ENCODE data around the gene ELN. TPM values are rescaled to one million over a fixed set of nuclear protein-coding genes. Genes with fewer than 3 reads are reported as not detected.
"Not testable (repeated sequence)": the region's sequence is repeated elsewhere in the genome, so short reads cannot be mapped to it uniquely, and the experiment has no call there.

ELN gene
- total RNA-seq, 1 experiment from 2014 or later = 100 TPM

GRCh38 chr7:74038194-74038961 is 10.4 kb downstream of the ELN start:
- H3K9me3 ChIP-seq (replicated peaks) = no peaks in the 10 kb centered on the region
- no peak for DNase-seq
- peaks cover 46% of the 10 kb centered on the region for H3K4me1 ChIP-seq
- H3K4me3 ChIP-seq = no peak overlapping the region
- H3K27ac ChIP-seq = peak overlapping the region; percentile 77
- no peaks in the 10 kb centered on the region for H3K27me3 ChIP-seq
- H3K36me3 ChIP-seq = 0 out of 2 replicates have a peak, but pooled peaks cover 3% of the 10 kb centered on the region

GRCh38 chr7:74039337-74039736 is 11.4 kb downstream of the ELN start:
- Histone ChIP-seq H3K4me1 (peaks cover 52% of the 10 kb centered on the region), H3K36me3 (0 out of 2 replicates have a peak, but pooled peaks cover 3% of the 10 kb centered on the region), H3K4me3 (no peak overlapping the region), H3K9me3 (replicated peaks) (no peaks in the 10 kb centered on the region), H3K27ac (peak overlapping the region; percentile 77), H3K27me3 (no peaks in the 10 kb centered on the region)
- peak; percentile 94 to 95 for DNase-seq

GRCh38 chr7:74040101-74040790 is 12.3 kb downstream of the ELN start:
- Histone ChIP-seq H3K36me3 (0 out of 2 replicates have a peak, but pooled peaks cover 3% of the 10 kb centered on the region), H3K27me3 (no peaks in the 10 kb centered on the region), H3K9me3 (replicated peaks) (no peaks in the 10 kb centered on the region), H3K4me1 (peaks cover 58% of the 10 kb centered on the region), H3K4me3 (no peak overlapping the region), H3K27ac (peak overlapping the region; percentile 77)
- DNase-seq = no peak

- Histone ChIP-seq H3K27me3 (no peaks in the 10 kb centered on the region), H3K4me1 (peaks cover 62% of the 10 kb centered on the region), H3K27ac (no peak overlapping the region)
Observed at GRCh38 chr7:74040791-74041520, 13.0 kb downstream of the ELN start.

GRCh38 chr7:74042746-74043522 is 15.0 kb downstream of the ELN start:
- H3K27ac ChIP-seq = peak overlapping the region; percentile 64; the same call in 1 of the 2 replicates
- H3K4me1 ChIP-seq = peaks cover 55% of the 10 kb centered on the region
- no peaks in the 10 kb centered on the region for H3K9me3 ChIP-seq (replicated peaks)
- H3K27me3 ChIP-seq = no peaks in the 10 kb centered on the region
- H3K4me3 ChIP-seq = no peak overlapping the region
- H3K36me3 ChIP-seq = peaks cover 5% of the 10 kb centered on the region; the same call in 1 of the 2 replicates
- no peak for DNase-seq

More at GRCh38 chr7:74040791-74041520, 13.0 kb downstream of the ELN start:
- H3K4me3 ChIP-seq = no peak overlapping the region
- DNase-seq = no peak
- 0 out of 2 replicates have a peak, but pooled peaks cover 3% of the 10 kb centered on the region for H3K36me3 ChIP-seq
- no peaks in the 10 kb centered on the region for H3K9me3 ChIP-seq (replicated peaks)

- peaks cover 7% of the 10 kb centered on the region for H3K36me3 ChIP-seq
- peaks cover 49% of the 10 kb centered on the region for H3K4me1 ChIP-seq
- no peaks in the 10 kb centered on the region for H3K9me3 ChIP-seq (replicated peaks)
- DNase-seq = no peak
- no peak overlapping the region for H3K4me3 ChIP-seq
- H3K27me3 ChIP-seq = no peaks in the 10 kb centered on the region
- H3K27ac ChIP-seq = peak overlapping the region; percentile 64; the same call in 1 of the 2 replicates
Observed at GRCh38 chr7:74043523-74043951, 15.6 kb downstream of the ELN start.

- Histone ChIP-seq H3K27me3 (no peaks in the 10 kb centered on the region), H3K36me3 (peaks cover 17% of the 10 kb centered on the region), H3K4me1 (peaks cover 38% of the 10 kb centered on the region), H3K4me3 (no peak overlapping the region), H3K9me3 (replicated peaks) (no peaks in the 10 kb centered on the region), H3K27ac (peak overlapping the region; percentile 64)
- peak; percentile 83 to 86 for DNase-seq
Observed at GRCh38 chr7:74044366-74045350, 16.7 kb downstream of the ELN start.

GRCh38 chr7:74046581-74046980 is 18.6 kb downstream of the ELN start:
- H3K27ac ChIP-seq; H3K9me3 ChIP-seq (replicated peaks); H3K27me3 ChIP-seq; DNase-seq; H3K4me3 ChIP-seq: not testable (repeated sequence)
- Histone ChIP-seq H3K36me3 (peaks cover 25% of the 10 kb centered on the region), H3K4me1 (peaks cover 28% of the 10 kb centered on the region)

GRCh38 chr7:74047804-74048380 is 19.9 kb downstream of the ELN start:
- peaks cover 27% of the 10 kb centered on the region for H3K4me1 ChIP-seq
- no peak for DNase-seq
- no peaks in the 10 kb centered on the region for H3K27me3 ChIP-seq
- H3K27ac ChIP-seq = no peak overlapping the region
- peaks cover 28% of the 10 kb centered on the region for H3K36me3 ChIP-seq
- no peaks in the 10 kb centered on the region for H3K9me3 ChIP-seq (replicated peaks)
- no peak overlapping the region for H3K4me3 ChIP-seq

- DNase-seq = no peak
- Histone ChIP-seq H3K9me3 (replicated peaks) (no peaks in the 10 kb centered on the region), H3K36me3 (peaks cover 31% of the 10 kb centered on the region), H3K27me3 (no peaks in the 10 kb centered on the region), H3K4me3 (no peak overlapping the region), H3K27ac (no peak overlapping the region), H3K4me1 (peaks cover 15% of the 10 kb centered on the region)
Observed at GRCh38 chr7:74048999-74049599, 21.1 kb downstream of the ELN start.

- Histone ChIP-seq H3K27ac (no peak overlapping the region), H3K36me3 (peaks cover 35% of the 10 kb centered on the region), H3K9me3 (replicated peaks) (no peaks in the 10 kb centered on the region), H3K4me1 (peaks cover 4% of the 10 kb centered on the region; the same call in 1 of the 2 replicates), H3K27me3 (no peaks in the 10 kb centered on the region), H3K4me3 (no peak overlapping the region)
- DNase-seq = no peak
Observed at GRCh38 chr7:74049997-74050798, 22.2 kb downstream of the ELN start.

GRCh38 chr7:74051193-74051592 is 23.2 kb downstream of the ELN start:
- no peaks in the 10 kb centered on the region for H3K27me3 ChIP-seq
- no peak overlapping the region for H3K27ac ChIP-seq
- H3K36me3 ChIP-seq = peaks cover 35% of the 10 kb centered on the region
- no peaks in the 10 kb centered on the region; the same call in 1 of the 2 replicates for H3K4me1 ChIP-seq
- DNase-seq = no peak
- H3K4me3 ChIP-seq = no peak overlapping the region
- no peaks in the 10 kb centered on the region for H3K9me3 ChIP-seq (replicated peaks)

Data from SJCRH30 (cell line).